Jurkat, Clone E6-1 (cell line): ENCODE results near the gene H2AZ1. TPM values are rescaled to one million over a fixed set of nuclear protein-coding genes. Genes with fewer than 3 reads are reported as not detected.
"Not testable (repeated sequence)": the region's sequence is repeated elsewhere in the genome, so short reads cannot be mapped to it uniquely, and the experiment has no call there.

Experiments
- DNase-seq: peaks from one replicate; pipeline ENCODE4 v3.0.0-alpha.2; 2011; ENCODE audit warnings: low read depth, low spot score
- H3K4me3 ChIP-seq: 2 replicates; pipeline ENCODE4 v1.5.1; 2011; ENCODE audit warnings: mild to moderate bottlenecking, low read length, control low read depth, moderate library complexity
- polyA plus RNA-seq: library from polyadenylated mRNA; unstranded; fragments of >200 nt; gene quantifications from one replicate; pipeline ENCODE4 v1.2.1, GENCODE V29; 2012; ENCODE audit warnings: missing spikeins; ENCODE audit not compliant: insufficient read length, insufficient read depth

The H2AZ1 gene
- 1,188 TPM for polyA plus RNA-seq

- peak within 1 kb of the TSS; percentile 92 for H3K4me3 ChIP-seq
Measured at GRCh38 chr4:99949999-99950912, at the start of gene H2AZ1. Gene H2AZ1 (minus strand): TSS chr4:99950275. CDS start chr4:99950170, 105 bp downstream.

GRCh38 chr4:99998062-99998867, 48.2 kb upstream of the H2AZ1 start:
- DNase-seq = no peak

More at GRCh38 chr4:99949999-99950912, at the start of gene H2AZ1:
- peak; percentile 98 for DNase-seq

GRCh38 chr4:99991741-99992140, 41.7 kb upstream of the H2AZ1 start:
- no peak for DNase-seq
- H3K4me3 ChIP-seq = no peak overlapping the region

More at GRCh38 chr4:99998062-99998867, 48.2 kb upstream of the H2AZ1 start:
- H3K4me3 ChIP-seq = no peak overlapping the region

- H3K4me3 ChIP-seq = no peak overlapping the region
- no peak for DNase-seq
Measured at GRCh38 chr4:99987681-99988080, 37.6 kb upstream of the H2AZ1 start.

GRCh38 chr4:99986792-99987191, 36.7 kb upstream of the H2AZ1 start:
- H3K4me3 ChIP-seq = no peak overlapping the region
- no peak for DNase-seq

- DNase-seq = no peak
- no peak overlapping the region for H3K4me3 ChIP-seq
Measured at GRCh38 chr4:99983289-99983943, 33.3 kb upstream of the H2AZ1 start.

GRCh38 chr4:99979872-99980271, 29.8 kb upstream of the H2AZ1 start:
- H3K4me3 ChIP-seq = no peak overlapping the region
- DNase-seq = no peak

GRCh38 chr4:99971453-99972111, 21.5 kb upstream of the H2AZ1 start:
- H3K4me3 ChIP-seq = no peak overlapping the region

GRCh38 chr4:99968330-99968729, 18.3 kb upstream of the H2AZ1 start:
- DNase-seq = no peak
- no peak overlapping the region for H3K4me3 ChIP-seq

More at GRCh38 chr4:99971453-99972111, 21.5 kb upstream of the H2AZ1 start:
- no peak for DNase-seq

GRCh38 chr4:99966692-99967091, 16.6 kb upstream of the H2AZ1 start:
- no peak for DNase-seq
- H3K4me3 ChIP-seq = no peak overlapping the region

- DNase-seq = peak; percentile 32
- no peak overlapping the region for H3K4me3 ChIP-seq
Measured at GRCh38 chr4:99965674-99966350, 15.7 kb upstream of the H2AZ1 start.

- no peak overlapping the region for H3K4me3 ChIP-seq
Measured at GRCh38 chr4:99965173-99965572, 15.1 kb upstream of the H2AZ1 start.

GRCh38 chr4:99961711-99962110, 11.6 kb upstream of the H2AZ1 start:
- DNase-seq = no peak
- H3K4me3 ChIP-seq = no peak overlapping the region

More at GRCh38 chr4:99965173-99965572, 15.1 kb upstream of the H2AZ1 start:
- DNase-seq = no peak

GRCh38 chr4:99960648-99961047, 10.6 kb upstream of the H2AZ1 start:
- no peak overlapping the region for H3K4me3 ChIP-seq
- no peak for DNase-seq

GRCh38 chr4:99958207-99958606, 8.1 kb upstream of the H2AZ1 start:
- not testable (repeated sequence) for DNase-seq, H3K4me3 ChIP-seq

GRCh38 chr4:99950913-99951254, 809 bp upstream of the H2AZ1 start:
- H3K4me3 ChIP-seq = peak overlapping the region; percentile 66
- no peak for DNase-seq

GRCh38 chr4:99949034-99949998, 759 bp downstream of the H2AZ1 start:
- peak; percentile 94 for DNase-seq
- H3K4me3 ChIP-seq = peak overlapping the region; percentile 92
